Sigmoid colon (tissue), 4 donors: Measurements from ENCODE around the gene PRKG1.

ENCODE experiments used
- EP300 ChIP-seq, 4 donors: sonication (generic); formaldehyde crosslinking; IDR thresholded peaks; one replicate each; pipeline ENCODE4 v1.6.1; 2017; ENCODE audit warnings: antibody characterized with exemption in 4 of 4
- POLR2A ChIP-seq, 2 donors: fragments of 450-650 bp; IDR thresholded peaks; one replicate each; pipeline ENCODE4 v1.6.1; 2016; ENCODE audit warnings: antibody characterized with exemption in 2 of 2, mild to moderate bottlenecking in 2 of 2, moderate library complexity in 2 of 2
- TF ChIP-seq, protein P1 (sequence below), 4 experiments: fragments of 450-650 bp in 3 of 4; fragments of 200-600 bp in 1 of 4; IDR thresholded peaks; one replicate each; pipeline ENCODE4 v1.5.1; 2016 to 2019; ENCODE audit warnings: antibody characterized with exemption in 4 of 4, mild to moderate bottlenecking in 3 of 4, moderate library complexity in 2 of 4

DNA sequence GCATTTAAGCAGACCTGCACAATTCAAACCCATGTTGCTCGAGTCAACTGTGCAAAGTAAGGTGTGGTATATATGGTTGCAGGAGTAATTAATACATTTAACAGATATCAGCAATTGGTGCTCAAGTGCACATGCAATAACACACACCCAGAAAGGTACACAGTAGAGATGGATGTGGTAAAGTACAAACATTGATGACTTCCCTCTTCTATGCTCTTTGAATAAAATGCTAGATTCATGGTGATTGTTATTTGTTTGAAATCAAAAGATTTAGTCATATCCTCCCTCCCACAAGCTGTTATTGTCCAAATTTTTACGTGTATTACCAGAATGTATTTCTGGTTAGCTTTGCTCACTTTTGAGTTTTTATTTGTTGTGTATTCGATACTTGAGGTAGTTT lies 887.1 kb downstream of the PRKG1 start:
- TF ChIP-seq, protein P1, sequence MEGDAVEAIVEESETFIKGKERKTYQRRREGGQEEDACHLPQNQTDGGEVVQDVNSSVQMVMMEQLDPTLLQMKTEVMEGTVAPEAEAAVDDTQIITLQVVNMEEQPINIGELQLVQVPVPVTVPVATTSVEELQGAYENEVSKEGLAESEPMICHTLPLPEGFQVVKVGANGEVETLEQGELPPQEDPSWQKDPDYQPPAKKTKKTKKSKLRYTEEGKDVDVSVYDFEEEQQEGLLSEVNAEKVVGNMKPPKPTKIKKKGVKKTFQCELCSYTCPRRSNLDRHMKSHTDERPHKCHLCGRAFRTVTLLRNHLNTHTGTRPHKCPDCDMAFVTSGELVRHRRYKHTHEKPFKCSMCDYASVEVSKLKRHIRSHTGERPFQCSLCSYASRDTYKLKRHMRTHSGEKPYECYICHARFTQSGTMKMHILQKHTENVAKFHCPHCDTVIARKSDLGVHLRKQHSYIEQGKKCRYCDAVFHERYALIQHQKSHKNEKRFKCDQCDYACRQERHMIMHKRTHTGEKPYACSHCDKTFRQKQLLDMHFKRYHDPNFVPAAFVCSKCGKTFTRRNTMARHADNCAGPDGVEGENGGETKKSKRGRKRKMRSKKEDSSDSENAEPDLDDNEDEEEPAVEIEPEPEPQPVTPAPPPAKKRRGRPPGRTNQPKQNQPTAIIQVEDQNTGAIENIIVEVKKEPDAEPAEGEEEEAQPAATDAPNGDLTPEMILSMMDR (IDR thresholded peaks at IDR 0.05): no peak
- TF ChIP-seq EP300 (IDR thresholded peaks at IDR 0.05) (no peak), POLR2A (IDR thresholded peaks at IDR 0.05) (no peak)
